ENCODE results near the gene KCTD21. TPM values are rescaled to one million over a fixed set of nuclear protein-coding genes. Genes with fewer than 3 reads are reported as not detected.

Gene KCTD21
- total and polyA plus RNA-seq, 4 donors = 5.8 to 12.6 (median 9.2) TPM

DNA sequence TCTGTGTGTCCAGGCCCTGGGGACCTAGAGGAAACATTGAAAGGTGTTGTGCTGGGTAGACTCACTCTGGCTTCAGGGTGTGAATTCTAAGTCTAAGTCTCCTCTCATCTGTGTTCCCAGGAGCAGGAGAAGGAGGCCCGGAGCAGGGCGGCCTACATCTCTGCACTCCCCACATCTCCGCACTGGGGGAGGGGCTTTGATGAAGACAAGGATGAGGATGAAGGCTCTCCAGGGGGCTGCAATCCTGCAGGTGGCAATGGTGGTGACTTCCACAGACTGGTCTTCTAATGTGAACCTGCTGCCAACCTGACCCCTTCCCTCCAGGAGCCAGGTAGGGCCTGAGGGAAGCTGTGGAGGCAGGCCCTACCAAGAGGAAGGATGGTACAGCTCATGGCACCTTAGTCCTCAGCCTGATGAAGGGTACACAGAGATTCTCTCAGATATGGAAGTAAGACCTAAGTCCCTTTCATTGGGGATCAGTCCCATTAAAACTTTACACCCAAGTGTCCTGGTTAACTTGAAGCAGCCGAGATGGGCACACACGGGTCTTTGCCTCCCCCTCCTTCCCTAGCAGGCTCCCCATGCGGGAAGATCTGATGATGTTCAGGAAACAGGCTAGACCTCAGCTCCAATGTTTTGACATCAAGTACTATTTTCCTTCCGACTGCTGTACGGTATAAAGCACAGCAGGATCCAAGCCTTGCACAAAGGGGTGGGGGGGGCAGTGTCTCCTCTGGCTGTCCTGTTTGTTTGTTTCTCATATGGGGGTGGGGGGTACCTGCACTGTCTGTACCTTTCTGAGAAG is 25.3 kb upstream of the KCTD21 start:
- H3K27ac ChIP-seq (ENCODE audit: low read depth in 1 of 2, low read length in 2 of 2) = no peak overlapping the region
- no peaks in the 10 kb centered on the region for H3K4me1 ChIP-seq (ENCODE audit: control insufficient read depth in 4 of 4, insufficient read depth in 4 of 4, low read length in 3 of 4)
- TF ChIP-seq, protein P1, sequence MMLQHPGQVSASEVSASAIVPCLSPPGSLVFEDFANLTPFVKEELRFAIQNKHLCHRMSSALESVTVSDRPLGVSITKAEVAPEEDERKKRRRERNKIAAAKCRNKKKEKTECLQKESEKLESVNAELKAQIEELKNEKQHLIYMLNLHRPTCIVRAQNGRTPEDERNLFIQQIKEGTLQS (IDR thresholded peaks at IDR 0.05) = no peak
- TF ChIP-seq TAF1 (conservative IDR thresholded peaks at IDR 0.05) (no peak), FOXA2 (IDR thresholded peaks at IDR 0.05) (no peak), RAD21 (IDR thresholded peaks at IDR 0.05) (no peak), HNF4A (conservative IDR thresholded peaks at IDR 0.05) (no peak), SP1 (IDR thresholded peaks at IDR 0.05) (no peak), HNF4G (IDR thresholded peaks at IDR 0.05) (no peak), EGR1 (IDR thresholded peaks at IDR 0.05; ENCODE audit: low read depth in 2 of 2) (no peak)
- TF ChIP-seq, protein P2, sequence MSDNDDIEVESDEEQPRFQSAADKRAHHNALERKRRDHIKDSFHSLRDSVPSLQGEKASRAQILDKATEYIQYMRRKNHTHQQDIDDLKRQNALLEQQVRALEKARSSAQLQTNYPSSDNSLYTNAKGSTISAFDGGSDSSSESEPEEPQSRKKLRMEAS (IDR thresholded peaks at IDR 0.05) = no peak
- TF ChIP-seq, protein P3, sequence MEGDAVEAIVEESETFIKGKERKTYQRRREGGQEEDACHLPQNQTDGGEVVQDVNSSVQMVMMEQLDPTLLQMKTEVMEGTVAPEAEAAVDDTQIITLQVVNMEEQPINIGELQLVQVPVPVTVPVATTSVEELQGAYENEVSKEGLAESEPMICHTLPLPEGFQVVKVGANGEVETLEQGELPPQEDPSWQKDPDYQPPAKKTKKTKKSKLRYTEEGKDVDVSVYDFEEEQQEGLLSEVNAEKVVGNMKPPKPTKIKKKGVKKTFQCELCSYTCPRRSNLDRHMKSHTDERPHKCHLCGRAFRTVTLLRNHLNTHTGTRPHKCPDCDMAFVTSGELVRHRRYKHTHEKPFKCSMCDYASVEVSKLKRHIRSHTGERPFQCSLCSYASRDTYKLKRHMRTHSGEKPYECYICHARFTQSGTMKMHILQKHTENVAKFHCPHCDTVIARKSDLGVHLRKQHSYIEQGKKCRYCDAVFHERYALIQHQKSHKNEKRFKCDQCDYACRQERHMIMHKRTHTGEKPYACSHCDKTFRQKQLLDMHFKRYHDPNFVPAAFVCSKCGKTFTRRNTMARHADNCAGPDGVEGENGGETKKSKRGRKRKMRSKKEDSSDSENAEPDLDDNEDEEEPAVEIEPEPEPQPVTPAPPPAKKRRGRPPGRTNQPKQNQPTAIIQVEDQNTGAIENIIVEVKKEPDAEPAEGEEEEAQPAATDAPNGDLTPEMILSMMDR (IDR thresholded peaks at IDR 0.05; ENCODE audit: low read depth, low read length, missing input control) = no peak
- TF ChIP-seq, protein P4, sequence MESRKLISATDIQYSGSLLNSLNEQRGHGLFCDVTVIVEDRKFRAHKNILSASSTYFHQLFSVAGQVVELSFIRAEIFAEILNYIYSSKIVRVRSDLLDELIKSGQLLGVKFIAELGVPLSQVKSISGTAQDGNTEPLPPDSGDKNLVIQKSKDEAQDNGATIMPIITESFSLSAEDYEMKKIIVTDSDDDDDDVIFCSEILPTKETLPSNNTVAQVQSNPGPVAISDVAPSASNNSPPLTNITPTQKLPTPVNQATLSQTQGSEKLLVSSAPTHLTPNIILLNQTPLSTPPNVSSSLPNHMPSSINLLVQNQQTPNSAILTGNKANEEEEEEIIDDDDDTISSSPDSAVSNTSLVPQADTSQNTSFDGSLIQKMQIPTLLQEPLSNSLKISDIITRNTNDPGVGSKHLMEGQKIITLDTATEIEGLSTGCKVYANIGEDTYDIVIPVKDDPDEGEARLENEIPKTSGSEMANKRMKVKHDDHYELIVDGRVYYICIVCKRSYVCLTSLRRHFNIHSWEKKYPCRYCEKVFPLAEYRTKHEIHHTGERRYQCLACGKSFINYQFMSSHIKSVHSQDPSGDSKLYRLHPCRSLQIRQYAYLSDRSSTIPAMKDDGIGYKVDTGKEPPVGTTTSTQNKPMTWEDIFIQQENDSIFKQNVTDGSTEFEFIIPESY (IDR thresholded peaks at IDR 0.05) = no peak
- no peak overlapping the region for H3K9ac ChIP-seq (ENCODE audit: low read depth in 1 of 2, low read length in 2 of 2)
- no peak overlapping the region for H3K4me3 ChIP-seq (ENCODE audit: low read depth in 1 of 3, low read length in 3 of 3)
- 91% methylated on average over 8 of the region's 8 CpGs for WGBS
- DNase-seq (ENCODE audit: low spot score) = no peak
- H3K27me3 ChIP-seq (ENCODE audit: control insufficient read depth in 4 of 4, insufficient read depth in 4 of 4, low read length in 3 of 4) = no peaks in the 10 kb centered on the region
- H3K36me3 ChIP-seq (ENCODE audit: control insufficient read depth in 4 of 4, insufficient read depth in 3 of 4, low read depth in 1 of 4, low read length in 3 of 4) = peaks cover 6 to 31% (median 12%) of the 10 kb centered on the region in 4 donors
- no peaks in the 10 kb centered on the region for H3K9me3 ChIP-seq (ENCODE audit: control insufficient read depth in 4 of 4, low read length in 3 of 4)

DNA sequence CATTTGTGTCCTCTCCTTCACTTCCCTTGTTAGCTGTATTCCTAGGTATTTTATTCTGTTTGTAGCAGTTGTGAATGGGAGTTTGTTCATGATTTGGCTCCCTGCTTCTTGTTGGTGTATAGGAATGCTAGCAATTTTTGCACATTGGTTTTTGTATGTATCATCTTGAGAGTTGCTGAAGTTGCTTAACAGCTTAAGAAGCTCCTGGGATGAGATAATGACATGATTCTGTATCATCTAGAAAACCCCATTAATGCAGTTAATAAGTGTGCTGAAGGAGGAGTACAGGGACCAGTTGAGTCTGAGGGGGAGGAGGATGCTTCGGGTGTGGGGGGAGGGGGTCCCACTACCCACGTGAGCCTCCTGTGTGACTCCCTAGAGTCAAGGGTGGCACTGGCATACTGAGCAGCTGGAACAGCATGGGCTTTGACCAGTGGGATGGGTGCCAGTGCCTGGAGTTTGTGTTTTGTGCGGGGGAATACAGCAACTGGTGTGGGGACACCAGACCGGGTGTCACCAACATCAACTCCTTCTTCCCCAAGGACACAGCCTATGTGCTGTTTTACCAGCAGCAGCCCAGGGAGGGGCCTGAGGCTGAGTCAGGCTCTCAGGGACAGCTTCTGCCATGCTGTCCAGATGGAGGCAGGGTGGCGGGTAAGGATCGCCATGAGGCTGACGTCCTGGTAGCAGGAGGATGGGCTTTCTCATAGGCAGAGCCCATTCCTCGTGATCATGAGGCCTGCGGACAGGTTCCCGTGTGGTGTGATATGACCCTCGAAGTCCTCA is 24.4 kb upstream of the KCTD21 start:
- H3K36me3 ChIP-seq (ENCODE audit: control insufficient read depth in 4 of 4, insufficient read depth in 3 of 4, low read depth in 1 of 4, low read length in 3 of 4) = peaks cover 6 to 36% (median 11%) of the 10 kb centered on the region in 4 donors
- WGBS = 91% methylated on average over 11 of the region's 11 CpGs
- DNase-seq (ENCODE audit: low spot score) = no peak

More for the DNA sequence above, 24.4 kb upstream of the KCTD21 start:
- H3K4me1 ChIP-seq (ENCODE audit: control insufficient read depth in 4 of 4, insufficient read depth in 4 of 4, low read length in 3 of 4) = no peaks in the 10 kb centered on the region
- no peak overlapping the region for H3K4me3 ChIP-seq (ENCODE audit: low read depth in 1 of 3, low read length in 3 of 3)
- H3K27ac ChIP-seq (ENCODE audit: low read depth in 1 of 2, low read length in 2 of 2) = no peak overlapping the region
- H3K9me3 ChIP-seq (ENCODE audit: control insufficient read depth in 4 of 4, low read length in 3 of 4) = no peaks in the 10 kb centered on the region
- no peaks in the 10 kb centered on the region for H3K27me3 ChIP-seq (ENCODE audit: control insufficient read depth in 4 of 4, insufficient read depth in 4 of 4, low read length in 3 of 4)
- no peak overlapping the region for H3K9ac ChIP-seq (ENCODE audit: low read depth in 1 of 2, low read length in 2 of 2)
- TF ChIP-seq GABPA (IDR thresholded peaks at IDR 0.05 in 1 of 2, conservative IDR thresholded peaks at IDR 0.05 in 1 of 2) (no peak), EGR1 (IDR thresholded peaks at IDR 0.05; ENCODE audit: low read depth in 2 of 2) (no peak), HNF4G (IDR thresholded peaks at IDR 0.05) (no peak)
- TF ChIP-seq, protein P2 (IDR thresholded peaks at IDR 0.05) = no peak
- TF ChIP-seq, protein P5, sequence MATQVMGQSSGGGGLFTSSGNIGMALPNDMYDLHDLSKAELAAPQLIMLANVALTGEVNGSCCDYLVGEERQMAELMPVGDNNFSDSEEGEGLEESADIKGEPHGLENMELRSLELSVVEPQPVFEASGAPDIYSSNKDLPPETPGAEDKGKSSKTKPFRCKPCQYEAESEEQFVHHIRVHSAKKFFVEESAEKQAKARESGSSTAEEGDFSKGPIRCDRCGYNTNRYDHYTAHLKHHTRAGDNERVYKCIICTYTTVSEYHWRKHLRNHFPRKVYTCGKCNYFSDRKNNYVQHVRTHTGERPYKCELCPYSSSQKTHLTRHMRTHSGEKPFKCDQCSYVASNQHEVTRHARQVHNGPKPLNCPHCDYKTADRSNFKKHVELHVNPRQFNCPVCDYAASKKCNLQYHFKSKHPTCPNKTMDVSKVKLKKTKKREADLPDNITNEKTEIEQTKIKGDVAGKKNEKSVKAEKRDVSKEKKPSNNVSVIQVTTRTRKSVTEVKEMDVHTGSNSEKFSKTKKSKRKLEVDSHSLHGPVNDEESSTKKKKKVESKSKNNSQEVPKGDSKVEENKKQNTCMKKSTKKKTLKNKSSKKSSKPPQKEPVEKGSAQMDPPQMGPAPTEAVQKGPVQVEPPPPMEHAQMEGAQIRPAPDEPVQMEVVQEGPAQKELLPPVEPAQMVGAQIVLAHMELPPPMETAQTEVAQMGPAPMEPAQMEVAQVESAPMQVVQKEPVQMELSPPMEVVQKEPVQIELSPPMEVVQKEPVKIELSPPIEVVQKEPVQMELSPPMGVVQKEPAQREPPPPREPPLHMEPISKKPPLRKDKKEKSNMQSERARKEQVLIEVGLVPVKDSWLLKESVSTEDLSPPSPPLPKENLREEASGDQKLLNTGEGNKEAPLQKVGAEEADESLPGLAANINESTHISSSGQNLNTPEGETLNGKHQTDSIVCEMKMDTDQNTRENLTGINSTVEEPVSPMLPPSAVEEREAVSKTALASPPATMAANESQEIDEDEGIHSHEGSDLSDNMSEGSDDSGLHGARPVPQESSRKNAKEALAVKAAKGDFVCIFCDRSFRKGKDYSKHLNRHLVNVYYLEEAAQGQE (IDR thresholded peaks at IDR 0.05) = no peak
